ENCODE measurements around the gene CLCN1. TPM values are rescaled to one million over a fixed set of nuclear protein-coding genes. Genes with fewer than 3 reads are reported as not detected.
"Not testable (repeated sequence)": the region's sequence is repeated elsewhere in the genome, so short reads cannot be mapped to it uniquely, and the experiment has no call there.

The CLCN1 gene
- total RNA-seq (2014; rRNA removed) = not detected in 2 replicates
- polyA plus RNA-seq (2012) = not detected

DNA sequence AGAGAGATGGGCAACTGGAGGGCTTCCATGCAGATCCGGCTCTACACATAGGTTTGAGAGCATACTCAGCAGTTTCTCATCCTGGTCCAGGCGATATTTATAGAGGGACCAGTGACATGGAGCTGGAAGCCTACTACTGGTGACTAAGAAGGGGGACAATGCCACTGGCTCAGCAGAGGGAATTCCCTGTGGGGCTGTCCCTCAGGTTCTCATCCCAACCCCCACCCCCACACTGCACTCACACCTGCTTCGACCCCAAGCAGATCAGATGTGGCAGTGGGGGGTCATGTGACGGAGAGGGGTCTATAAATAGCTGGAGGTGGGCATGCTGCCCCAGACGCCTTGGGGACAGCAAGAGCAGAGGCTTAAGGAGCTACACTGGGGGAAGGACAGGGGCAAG lies at the start of gene CLCN1:
Gene CLCN1 (plus strand): TSS at position 336 of the 400 bp plus-strand sequence. CDS start 102 bp downstream, outside the sequence.
- no peak for DNase-seq (ENCODE audit: low read depth)

GRCh38 chr7:143269251-143269650 lies 46.7 kb upstream of the CLCN1 start:
- no peak for DNase-seq (ENCODE audit: low read depth)

GRCh38 chr7:143271240-143271639 lies 44.7 kb upstream of the CLCN1 start:
- no peak for DNase-seq (ENCODE audit: low read depth)

GRCh38 chr7:143272871-143273270 lies 43.0 kb upstream of the CLCN1 start:
- DNase-seq (ENCODE audit: low read depth) = no peak

DNA sequence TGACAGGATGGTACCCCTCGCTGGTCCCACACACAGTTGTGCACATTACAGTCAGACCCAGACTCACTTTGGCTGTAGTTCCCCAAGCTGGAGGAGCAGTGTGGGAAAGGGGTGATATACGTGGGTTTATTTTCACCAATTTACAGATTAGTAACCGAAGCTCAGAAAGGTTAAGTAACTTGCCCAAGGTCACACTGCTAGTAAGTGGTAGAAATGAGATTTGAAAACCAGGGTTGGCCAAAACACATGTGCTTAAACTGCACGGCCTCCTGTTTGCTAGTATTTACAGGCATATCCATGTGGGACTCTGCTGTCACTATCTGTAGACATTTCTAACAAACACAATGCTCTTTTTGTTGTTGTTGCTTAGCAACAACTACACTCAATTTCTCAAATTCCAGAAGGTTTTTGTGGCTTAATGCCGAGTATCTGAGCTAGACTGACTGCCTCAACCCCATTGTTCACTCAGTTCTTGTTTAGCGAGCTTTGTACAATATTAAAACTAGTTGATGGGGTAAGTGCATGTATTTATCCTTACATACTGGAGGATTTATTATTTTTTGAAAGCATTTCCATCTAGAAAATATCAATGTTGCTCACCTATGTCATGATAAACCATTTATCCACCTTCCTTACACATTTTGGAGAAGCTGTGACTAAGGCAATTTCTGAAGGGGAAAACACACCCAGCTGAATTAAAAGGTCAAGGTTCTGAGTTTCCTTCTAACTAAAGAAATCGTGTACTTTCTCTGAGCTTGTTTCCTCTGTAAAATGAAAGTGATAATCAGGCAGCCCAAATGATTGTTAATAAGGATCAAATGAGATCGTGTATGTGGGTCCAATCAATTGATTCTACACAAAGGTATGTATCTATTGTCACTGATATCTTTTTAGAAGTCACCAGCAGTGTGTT lies 36.5 kb upstream of the CLCN1 start:
- DNase-seq (ENCODE audit: low read depth) = peak; percentile 82

- DNase-seq (ENCODE audit: low read depth) = no peak
Observed at GRCh38 chr7:143280160-143280559, 35.8 kb upstream of the CLCN1 start.

- no peak for DNase-seq (ENCODE audit: low read depth)
Observed at GRCh38 chr7:143280566-143280965, 35.3 kb upstream of the CLCN1 start.

- DNase-seq (ENCODE audit: low read depth) = no peak
Observed at GRCh38 chr7:143281529-143281928, 34.4 kb upstream of the CLCN1 start.

GRCh38 chr7:143282124-143282523 lies 33.8 kb upstream of the CLCN1 start:
- DNase-seq (ENCODE audit: low read depth) = no peak

DNA sequence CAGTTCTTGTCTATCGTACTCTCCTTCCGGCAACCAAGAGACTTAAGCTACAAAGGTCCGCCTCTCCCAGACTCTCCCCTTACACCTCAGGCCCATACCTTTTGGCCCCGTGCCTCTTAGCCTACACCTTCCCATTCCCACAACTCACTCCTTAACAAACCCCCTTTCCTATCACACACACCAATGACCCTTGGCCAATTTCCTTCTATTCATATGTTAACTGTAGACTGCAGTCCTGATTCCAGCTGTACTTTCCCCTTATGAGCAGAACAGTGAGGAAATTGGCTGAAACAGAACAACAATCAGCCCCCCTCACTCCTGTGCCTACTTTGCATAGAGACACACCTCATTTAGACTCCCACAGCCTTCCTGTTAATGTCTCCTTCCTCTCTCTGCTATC lies 32.5 kb upstream of the CLCN1 start:
- no peak for DNase-seq (ENCODE audit: low read depth)

GRCh38 chr7:143284591-143285469 lies 31.1 kb upstream of the CLCN1 start, which contains the start of gene TMEM139:
Gene TMEM139 (plus strand): TSS chr7:143284958. CDS start chr7:143285958, 1,000 bp downstream.
- no peak for DNase-seq (ENCODE audit: low read depth)

GRCh38 chr7:143285470-143285778 lies 30.5 kb upstream of the CLCN1 start:
- DNase-seq (ENCODE audit: low read depth) = no peak

DNA sequence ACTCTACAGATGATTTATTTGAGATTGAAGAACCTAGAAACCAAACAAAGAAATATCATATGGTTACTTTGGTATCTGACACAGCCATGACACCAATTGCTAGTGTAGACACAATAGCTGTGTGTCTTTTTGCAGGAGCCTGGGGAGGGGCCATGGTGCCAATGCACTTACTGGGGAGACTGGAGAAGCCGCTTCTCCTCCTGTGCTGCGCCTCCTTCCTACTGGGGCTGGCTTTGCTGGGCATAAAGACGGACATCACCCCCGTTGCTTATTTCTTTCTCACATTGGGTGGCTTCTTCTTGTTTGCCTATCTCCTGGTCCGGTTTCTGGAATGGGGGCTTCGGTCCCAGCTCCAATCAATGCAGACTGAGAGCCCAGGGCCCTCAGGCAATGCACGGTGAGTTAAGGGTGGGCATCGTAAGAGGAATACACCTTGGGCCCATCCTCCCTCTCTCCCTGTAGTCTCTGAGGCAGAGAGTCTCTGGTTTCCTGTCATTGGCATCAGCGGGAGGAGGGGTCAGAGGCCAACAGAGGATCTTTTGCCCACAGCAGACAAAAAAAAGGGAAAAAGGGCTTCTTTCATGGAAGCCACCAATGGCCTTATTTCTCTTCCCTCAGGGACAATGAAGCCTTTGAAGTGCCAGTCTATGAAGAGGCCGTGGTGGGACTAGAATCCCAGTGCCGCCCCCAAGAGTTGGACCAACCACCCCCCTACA lies 29.9 kb upstream of the CLCN1 start:
- DNase-seq (ENCODE audit: low read depth) = no peak

DNA sequence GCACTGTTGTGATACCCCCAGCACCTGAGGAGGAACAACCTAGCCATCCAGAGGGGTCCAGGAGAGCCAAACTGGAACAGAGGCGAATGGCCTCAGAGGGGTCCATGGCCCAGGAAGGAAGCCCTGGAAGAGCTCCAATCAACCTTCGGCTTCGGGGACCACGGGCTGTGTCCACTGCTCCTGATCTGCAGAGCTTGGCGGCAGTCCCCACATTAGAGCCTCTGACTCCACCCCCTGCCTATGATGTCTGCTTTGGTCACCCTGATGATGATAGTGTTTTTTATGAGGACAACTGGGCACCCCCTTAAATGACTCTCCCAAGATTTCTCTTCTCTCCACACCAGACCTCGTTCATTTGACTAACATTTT lies 29.4 kb upstream of the CLCN1 start:
- DNase-seq (ENCODE audit: low read depth) = no peak

GRCh38 chr7:143287339-143287934 lies 28.5 kb upstream of the CLCN1 start:
- DNase-seq (ENCODE audit: low read depth) = no peak

DNA sequence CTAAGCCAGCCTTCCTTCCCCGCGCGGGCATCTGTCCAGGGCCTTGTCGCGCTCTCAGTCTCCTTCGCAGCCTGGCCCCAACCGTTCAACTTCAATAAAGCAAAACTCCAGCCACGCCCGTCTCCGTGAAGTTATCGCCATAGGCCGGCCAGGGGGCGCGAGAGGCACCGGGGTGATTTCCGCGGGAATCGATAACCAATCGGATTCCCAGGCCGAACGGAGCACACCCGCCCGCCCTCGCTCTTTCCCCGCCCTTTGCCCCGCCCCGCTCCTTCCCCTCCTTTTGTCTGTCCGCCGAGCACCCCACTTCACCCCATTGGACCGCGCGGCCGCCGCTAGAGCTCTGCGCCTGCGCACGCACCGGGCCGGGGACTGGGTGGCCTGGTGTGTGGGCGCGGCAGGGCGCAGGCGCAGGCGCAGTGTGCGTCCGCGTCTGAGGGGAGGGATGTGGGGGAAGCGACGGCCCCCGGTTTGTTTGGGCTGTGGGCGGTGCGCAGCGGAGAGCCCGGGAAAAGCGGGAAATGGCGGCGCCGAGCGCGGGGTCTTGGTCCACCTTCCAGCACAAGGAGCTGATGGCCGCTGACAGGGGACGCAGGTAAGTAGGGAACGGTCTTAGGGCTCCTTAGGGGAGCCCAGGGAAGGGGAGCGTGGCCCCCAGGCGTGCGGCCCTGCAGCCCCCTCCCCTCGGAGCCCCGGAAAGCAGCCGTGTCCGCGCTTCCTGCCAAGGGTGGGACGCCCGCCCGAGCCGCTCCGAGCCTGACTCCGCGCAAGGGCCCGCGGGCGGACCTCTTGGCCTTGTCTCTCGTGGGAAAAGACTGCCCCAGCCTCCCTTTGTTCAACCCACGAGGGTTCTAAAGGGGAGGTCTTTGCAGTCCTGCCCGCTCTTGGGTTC lies 27.7 kb upstream of the CLCN1 start, which contains the start of gene CASP2:
Gene CASP2 (plus strand): TSS at position 417 of the 892 bp plus-strand sequence. CDS start 105 bp downstream, at position 522.
- peak; percentile 98 for DNase-seq (ENCODE audit: low read depth)

DNA sequence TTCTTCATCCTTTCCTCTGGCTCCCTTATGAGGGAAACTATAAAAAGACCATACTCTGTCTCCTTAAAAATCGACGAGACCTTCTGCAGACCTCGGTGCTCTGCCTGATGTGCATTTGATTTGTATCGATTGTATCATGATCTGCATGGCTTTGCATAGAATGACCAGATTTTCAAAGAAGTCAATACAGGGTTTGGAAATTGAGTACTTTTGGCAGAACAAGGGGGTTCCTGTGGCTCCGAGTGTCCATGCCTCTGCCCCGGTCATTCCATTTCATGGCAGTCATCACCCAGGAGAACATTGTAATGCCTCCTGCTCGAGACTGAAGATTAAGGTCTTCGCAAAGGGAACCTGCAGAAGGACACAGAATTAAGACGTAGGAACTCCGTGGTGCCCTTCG lies 27.1 kb upstream of the CLCN1 start:
- DNase-seq (ENCODE audit: low read depth) = peak; percentile 37

GRCh38 chr7:143289421-143289820 lies 26.5 kb upstream of the CLCN1 start:
- DNase-seq (ENCODE audit: low read depth) = peak; percentile 26

- not testable (repeated sequence) for DNase-seq (ENCODE audit: low read depth)
Observed at GRCh38 chr7:143289888-143290287, 26.0 kb upstream of the CLCN1 start.

GRCh38 chr7:143290293-143290692 lies 25.6 kb upstream of the CLCN1 start:
- DNase-seq (ENCODE audit: low read depth) = no peak

Measured in LHCN-M2 (cell line).